GM23338 (cell line): ENCODE data around the gene CCDC6. TPM values are rescaled to one million over a fixed set of nuclear protein-coding genes. Genes with fewer than 3 reads are reported as not detected.

Experiments
- ATAC-seq: fragments of 200-7000 bp; cut with Tn5 transposase; 3 replicates; pipeline ENCODE4 v1.9.1; 2020
- DNase-seq: peaks from one replicate; pipeline ENCODE4 v3.0.0-alpha.2; 2015; ENCODE audit warnings: low spot score
- H2AFZ ChIP-seq: fragments of 200-600 bp; sonication (generic); 2 replicates; pipeline ENCODE4 v1.8.0; 2016; ENCODE audit warnings: antibody characterized with exemption, mild to moderate bottlenecking, moderate library complexity
- H3F3A ChIP-seq: fragments of 200-600 bp; sonication (generic); replicated peaks from 2 replicates; pipeline ENCODE4 v1.8.0; 2017; ENCODE audit warnings: antibody characterized with exemption, mixed run types, low read depth
- H3K27ac ChIP-seq: fragments of 200-600 bp; sonication (generic); 2 replicates; pipeline ENCODE4 v1.6.1; 2016; ENCODE audit warnings: low read depth
- H3K27me3 ChIP-seq: fragments of 200-600 bp; sonication (generic); 2 replicates; pipeline ENCODE4 v1.8.0; 2016; ENCODE audit warnings: mild to moderate bottlenecking, mixed run types, moderate library complexity; ENCODE audit not compliant: insufficient read depth
- H3K36me3 ChIP-seq: fragments of 200-600 bp; sonication (generic); 2 replicates; pipeline ENCODE4 v1.8.0; 2016; ENCODE audit warnings: mild to moderate bottlenecking; ENCODE audit not compliant: insufficient read depth
- H3K4me1 ChIP-seq: fragments of 200-600 bp; sonication (generic); 2 replicates; pipeline ENCODE4 v1.8.0; 2016; ENCODE audit warnings: mild to moderate bottlenecking, moderate library complexity; ENCODE audit not compliant: insufficient read depth
- H3K4me2 ChIP-seq: fragments of 200-600 bp; sonication (generic); 2 replicates; pipeline ENCODE4 v1.7.1; 2017; ENCODE audit warnings: mixed run types
- H3K4me3 ChIP-seq: fragments of 200-600 bp; sonication (generic); 2 replicates; pipeline ENCODE4 v1.6.1; 2016; ENCODE audit warnings: mixed run types
- H3K79me2 ChIP-seq: fragments of 200-600 bp; sonication (generic); replicated peaks from 2 replicates; pipeline ENCODE4 v1.8.0; 2017; ENCODE audit warnings: mild to moderate bottlenecking; ENCODE audit not compliant: insufficient read depth
- H3K9me2 ChIP-seq: fragments of 200-600 bp; sonication (generic); 2 replicates; pipeline ENCODE4 v1.8.0; 2017; ENCODE audit not compliant: insufficient read depth
- H4K20me1 ChIP-seq: fragments of 200-600 bp; sonication (generic); replicated peaks from 2 replicates; pipeline ENCODE4 v1.8.0; 2017; ENCODE audit warnings: mild to moderate bottlenecking; ENCODE audit not compliant: insufficient read depth
- H3K27ac Mint-ChIP-seq: 2 replicates; pipeline ENCODE4 v1.8.0; 2020; ENCODE audit warnings: inconsistent platforms, mild to moderate bottlenecking, moderate library complexity, mixed read lengths
- H3K27me3 Mint-ChIP-seq: 3 replicates; pipeline ENCODE4 v1.8.0; 2022; ENCODE audit warnings: low read depth, mild to moderate bottlenecking, moderate library complexity, mixed read lengths, inconsistent platforms; ENCODE audit not compliant: insufficient read depth, poor library complexity
- H3K36me3 Mint-ChIP-seq: 3 replicates; pipeline ENCODE4 v1.8.0; 2021; ENCODE audit warnings: low read depth, mild to moderate bottlenecking, inconsistent platforms, moderate library complexity, mixed read lengths
- H3K4me1 Mint-ChIP-seq: 3 replicates; pipeline ENCODE4 v1.8.0; 2020; ENCODE audit warnings: mild to moderate bottlenecking, inconsistent platforms, mixed read lengths
- H3K4me3 Mint-ChIP-seq: 3 replicates; pipeline ENCODE4 v1.8.0; 2021; ENCODE audit warnings: moderate library complexity, mild to moderate bottlenecking, inconsistent platforms, mixed read lengths
- H3K9me3 Mint-ChIP-seq: 3 replicates; pipeline ENCODE4 v1.8.0; 2020; ENCODE audit warnings: moderate library complexity, mild to moderate bottlenecking, inconsistent platforms, mixed read lengths
- CREB1 ChIP-seq: fragments of 250-450 bp; sonication (Bioruptor Pico); IDR thresholded peaks from 2 replicates; pipeline ENCODE4 v1.5.0; 2020; ENCODE audit warnings: low read depth, mild to moderate bottlenecking, moderate library complexity
- CTCF ChIP-seq, 2 experiments: fragments of 200-600 bp in 1 of 2; sonication (generic) in 1 of 2; conservative IDR thresholded peaks; 2 replicates each; pipeline versions ENCODE4 v1.5.1 to v1.6.1; 2016 to 2017; ENCODE audit warnings: antibody characterized with exemption in 2 of 2, low read depth in 2 of 2, mild to moderate bottlenecking in 2 of 2, moderate library complexity in 1 of 2
- EZH2phosphoT487 ChIP-seq: fragments of 200-600 bp; sonication (generic); IDR thresholded peaks from one replicate; pipeline ENCODE4 v1.8.1; 2018; ENCODE audit warnings: antibody characterized with exemption; ENCODE audit not compliant: unreplicated experiment
- NANOG ChIP-seq: IDR thresholded peaks from 2 replicates; pipeline ENCODE4 v1.6.1; 2016; ENCODE audit warnings: antibody characterized with exemption, borderline replicate concordance
- REST ChIP-seq: IDR thresholded peaks from one replicate; pipeline ENCODE4 v1.6.1; 2018; ENCODE audit warnings: antibody characterized with exemption; ENCODE audit not compliant: unreplicated experiment
- STAT1 ChIP-seq: IDR thresholded peaks from one replicate; pipeline ENCODE4 v1.6.1; 2016; ENCODE audit warnings: antibody characterized with exemption; ENCODE audit not compliant: unreplicated experiment
- ZNF331 ChIP-seq: fragments of 250-450 bp; sonication (Bioruptor Pico); IDR thresholded peaks from 2 replicates; pipeline ENCODE4 v1.5.0; 2020; ENCODE audit warnings: low read depth, mild to moderate bottlenecking, moderate library complexity
- ZNF462 ChIP-seq: fragments of 250-450 bp; sonication (Bioruptor Pico); IDR thresholded peaks from 2 replicates; pipeline ENCODE4 v1.5.0; 2020; ENCODE audit warnings: mild to moderate bottlenecking, moderate library complexity
- polyA plus RNA-seq: library from polyadenylated mRNA; unstranded; fragments of >200 nt; fragmentation: Nextera tagmentation; extraction: Ambion mirVana; gene quantifications from 2 replicates; pipeline ENCODE4 v1.2.1, GENCODE V29; 2016
- total RNA-seq: library from RNA; depleted of rRNA; stranded (reverse); fragments of >200 nt; shearing (Covaris generic); gene quantifications from 2 replicates; pipeline ENCODE4 v1.2.3, GENCODE V29; 2014

CCDC6 gene
- total and polyA plus RNA-seq, 2 experiments from 2014 or later, result 32.5 to 66.9 TPM

GRCh38 chr10:59857049-59857448 lies 49.3 kb downstream of the CCDC6 start (continued):
- TF ChIP-seq ZNF462 (CRISPR knock-in tag), result no peak

GRCh38 chr10:59856104-59856503 lies 50.3 kb downstream of the CCDC6 start:
- H3K9me3 Mint-ChIP-seq, result no peaks in the 10 kb centered on the region; the same call in 1 of the 3 replicates
- H3K4me1 Mint-ChIP-seq, result peaks cover 72% of the 10 kb centered on the region
- Histone ChIP-seq H3F3A (no peaks in the 10 kb centered on the region), H3K36me3 (no peaks in the 10 kb centered on the region), H3K4me3 (no peak overlapping the region), H3K27ac (no peak overlapping the region), H3K4me1 (peaks cover 66% of the 10 kb centered on the region), H3K79me2 (peaks cover 99% of the 10 kb centered on the region), H2AFZ (no peak overlapping the region), H3K27me3 (no peaks in the 10 kb centered on the region), H3K9me2 (no peaks in the 10 kb centered on the region), H4K20me1 (peaks cover 38% of the 10 kb centered on the region), H3K4me2 (no peak overlapping the region)
- no peak overlapping the region for H3K4me3 Mint-ChIP-seq
- no peak for ATAC-seq
- H3K27me3 Mint-ChIP-seq, result peaks cover 4% of the 10 kb centered on the region
- peak overlapping the region; percentile 39; the same call in 1 of the 2 replicates for H3K27ac Mint-ChIP-seq
- H3K36me3 Mint-ChIP-seq, result peaks cover 16% of the 10 kb centered on the region; the same call in 2 of the 3 replicates
- no peak for DNase-seq
- TF ChIP-seq CREB1 (CRISPR knock-in tag) (no peak), ZNF331 (CRISPR knock-in tag) (no peak), REST (no peak), NANOG (no peak), EZH2phosphoT487 (no peak), CTCF (conservative IDR thresholded peaks at IDR 0.05; ENCODE audit: low read depth in 2 of 2) (no peak), STAT1 (no peak)
